Posterior vena cava (tissue), 2 donors: Measurements from ENCODE around the gene CDO1. TPM values are rescaled to one million over a fixed set of nuclear protein-coding genes. Genes with fewer than 3 reads are reported as not detected.

ENCODE experiments used
- DNase-seq: peaks from one replicate; pipeline ENCODE4 v3.0.0-alpha.2; 2020; ENCODE audit warnings: low spot score
- intact Hi-C, 2 donors: fragments of 100-400 bp; cut with DNase I; formaldehyde crosslinking; loops; one replicate each; pipeline versions ENCODE4 v1.14.1 to v1.14.2; 2022 to 2023
- total RNA-seq, 2 donors: library from RNA; stranded (reverse); fragmentation: NEBNext Ultra II Directional; extraction: Animal tissue kit (Norgen Biotek cat#: 25700); gene quantifications; one replicate each; pipeline ENCODE4 v1.2.1, GENCODE V29; 2021
- donor health status: DM: yes; HTN: yes; CAD: no.
- donor health status: DM: yes; HTN: yes; CAD: no.

Gene CDO1
- total RNA-seq, 2 donors from 2014 or later = 4.1 to 6.4 TPM

DNA sequence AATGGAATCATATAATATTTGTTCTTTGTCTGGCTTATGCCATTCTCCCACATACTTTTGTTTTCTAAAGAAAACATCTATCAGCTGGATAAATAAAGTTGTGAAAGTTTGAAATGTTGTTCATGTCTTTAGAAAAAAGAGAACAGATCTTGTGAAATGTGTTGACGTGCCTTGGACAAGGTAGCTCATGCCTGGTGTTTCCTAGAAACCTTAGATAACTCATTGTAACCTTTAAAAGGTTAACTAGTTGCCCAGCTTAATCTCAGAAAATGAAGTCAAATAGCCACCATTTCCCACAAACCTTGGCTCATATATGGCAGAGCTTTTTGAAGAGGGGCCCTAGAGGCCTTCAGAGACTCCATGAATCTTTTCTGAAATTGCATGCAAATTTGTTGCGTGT, 15.3 kb downstream of the CDO1 start:
- DNase-seq = no peak
- intact Hi-C loops = no loop called here

- intact Hi-C loops = no loop called here
- no peak for DNase-seq
Measured at GRCh38 chr5:115800108-115800507, 16.4 kb downstream of the CDO1 start.

DNA sequence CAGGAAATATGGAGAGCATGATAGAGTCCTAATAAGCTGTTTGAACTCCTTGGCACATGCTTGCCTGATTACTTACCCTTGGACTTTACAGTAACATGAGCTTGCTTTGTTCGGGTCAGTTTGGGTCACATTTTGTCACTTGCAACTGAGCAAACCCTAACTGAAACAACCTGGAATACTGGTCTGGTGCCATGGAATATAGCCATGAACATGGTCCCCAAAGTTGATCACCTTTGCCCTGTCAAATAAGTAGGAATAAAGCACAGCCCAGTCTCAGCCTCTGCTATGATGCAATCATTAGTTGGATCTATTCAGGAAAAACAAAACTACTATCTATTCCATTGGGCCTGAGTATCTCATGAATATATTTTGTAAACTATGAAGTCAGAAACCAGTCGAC, 18.2 kb downstream of the CDO1 start:
- intact Hi-C loops = no loop called here
- no peak for DNase-seq

DNA sequence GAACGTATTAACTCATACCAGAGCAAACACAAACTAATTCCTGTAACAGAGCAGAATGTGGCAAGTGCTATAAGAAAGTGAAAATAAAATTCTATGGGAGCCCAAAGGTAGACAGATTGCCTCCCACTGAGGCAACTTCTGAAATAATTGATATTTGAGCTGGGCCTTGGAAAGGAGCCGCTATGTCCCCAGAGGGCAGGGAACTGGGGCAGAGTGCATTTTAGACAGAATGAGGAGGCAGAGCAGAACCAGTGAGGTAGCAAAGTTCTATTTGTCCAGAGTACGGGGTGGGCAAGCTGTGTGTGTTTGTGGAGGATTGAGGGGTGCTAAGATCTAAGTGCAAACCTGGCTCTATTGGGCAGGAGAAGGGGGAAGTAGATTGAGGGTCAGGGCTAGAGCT, 19.8 kb downstream of the CDO1 start:
- DNase-seq = no peak
- intact Hi-C loops = no loop called here

DNA sequence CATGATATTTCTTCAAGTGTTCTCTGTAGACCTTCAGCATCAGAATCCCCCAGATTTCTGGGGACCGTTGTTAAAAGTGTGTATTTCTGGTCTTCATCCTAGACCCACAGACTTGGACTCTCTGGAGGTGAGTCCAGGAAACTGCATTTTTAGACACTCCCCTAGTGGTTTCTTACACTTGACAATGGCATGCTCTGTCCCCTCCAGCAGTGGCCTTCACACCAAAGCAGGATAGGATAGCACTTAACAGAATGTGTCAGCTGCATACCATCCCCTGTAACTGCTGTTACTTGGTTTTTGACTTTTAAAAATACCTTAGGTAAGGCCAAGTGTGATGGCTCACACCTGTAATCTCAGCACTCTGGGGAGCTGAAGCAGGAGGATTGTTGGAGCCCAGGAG, 20.8 kb downstream of the CDO1 start:
- intact Hi-C loops = no loop called here

GRCh38 chr5:115788440-115788839, 28.0 kb downstream of the CDO1 start:
- intact Hi-C loops = no loop called here

More for the DNA sequence above, 20.8 kb downstream of the CDO1 start:
- no peak for DNase-seq

DNA sequence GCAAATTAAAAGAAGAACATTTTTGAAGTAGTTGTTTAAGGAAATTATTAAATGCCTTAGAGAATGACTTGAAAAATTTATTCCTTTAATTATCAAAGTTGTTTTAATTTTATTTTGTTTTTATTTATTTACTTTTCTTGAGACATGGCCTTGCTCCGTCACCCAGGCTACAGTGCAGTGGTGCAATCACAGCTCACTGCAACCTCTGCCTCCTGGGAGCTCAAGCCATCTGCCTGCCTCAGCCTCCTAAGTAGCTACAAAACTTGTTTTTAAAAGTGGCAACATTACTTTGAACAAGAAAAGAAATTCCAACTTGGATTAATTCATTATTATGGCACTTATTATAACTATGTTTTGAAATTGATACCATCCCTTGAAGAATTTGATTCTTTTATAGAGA, 29.0 kb downstream of the CDO1 start:
- intact Hi-C loops = no loop called here
- no peak for DNase-seq

More at GRCh38 chr5:115788440-115788839, 28.0 kb downstream of the CDO1 start:
- DNase-seq = no peak

GRCh38 chr5:115785381-115786065, 30.9 kb downstream of the CDO1 start:
- no peak for DNase-seq
- intact Hi-C loops = no loop called here

GRCh38 chr5:115778417-115778816, 38.0 kb downstream of the CDO1 start:
- intact Hi-C loops = no loop called here
- no peak for DNase-seq

DNA sequence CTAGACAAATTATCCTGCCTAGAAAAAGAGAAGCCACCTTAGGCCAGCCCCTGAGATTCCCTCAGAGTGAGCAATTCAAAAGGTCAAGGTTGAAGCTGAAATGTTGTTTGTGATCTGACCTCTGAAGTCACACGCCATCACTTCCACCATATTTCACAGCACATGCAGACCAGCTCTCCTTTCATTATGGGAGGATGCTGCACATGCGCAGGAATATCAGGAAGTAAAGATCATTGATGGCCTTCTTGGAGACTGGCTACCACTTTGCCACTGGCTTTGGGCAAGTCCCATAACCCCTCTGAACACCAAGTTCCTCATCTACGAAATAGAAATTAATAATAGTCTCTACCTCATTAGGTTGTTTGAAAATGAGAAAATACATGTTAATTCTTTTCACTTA, 39.5 kb downstream of the CDO1 start:
- intact Hi-C loops = no loop called here
- no peak for DNase-seq

GRCh38 chr5:115775999-115776398, 40.5 kb downstream of the CDO1 start:
- DNase-seq = no peak

DNA sequence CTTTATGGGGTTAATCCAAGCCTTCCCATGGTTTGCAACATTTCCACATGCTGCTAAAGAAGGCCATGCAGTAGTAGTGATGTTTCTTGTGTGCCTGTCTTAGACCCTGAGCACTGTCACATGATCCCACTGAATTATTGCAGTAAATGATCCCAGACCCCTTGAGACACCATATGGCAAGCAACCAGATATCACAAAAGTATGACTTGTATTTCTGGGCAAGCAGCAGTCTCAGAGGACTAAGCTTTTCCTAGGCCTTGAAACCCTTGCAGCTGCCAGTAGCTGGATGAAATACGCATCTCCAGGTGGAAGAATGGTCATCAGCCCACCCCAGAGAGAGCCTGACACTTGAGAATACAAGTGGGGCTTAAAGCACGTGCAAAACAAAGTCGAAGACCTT, 41.8 kb downstream of the CDO1 start:
- intact Hi-C loops = no loop called here

More at GRCh38 chr5:115775999-115776398, 40.5 kb downstream of the CDO1 start:
- intact Hi-C loops = no loop called here

DNA sequence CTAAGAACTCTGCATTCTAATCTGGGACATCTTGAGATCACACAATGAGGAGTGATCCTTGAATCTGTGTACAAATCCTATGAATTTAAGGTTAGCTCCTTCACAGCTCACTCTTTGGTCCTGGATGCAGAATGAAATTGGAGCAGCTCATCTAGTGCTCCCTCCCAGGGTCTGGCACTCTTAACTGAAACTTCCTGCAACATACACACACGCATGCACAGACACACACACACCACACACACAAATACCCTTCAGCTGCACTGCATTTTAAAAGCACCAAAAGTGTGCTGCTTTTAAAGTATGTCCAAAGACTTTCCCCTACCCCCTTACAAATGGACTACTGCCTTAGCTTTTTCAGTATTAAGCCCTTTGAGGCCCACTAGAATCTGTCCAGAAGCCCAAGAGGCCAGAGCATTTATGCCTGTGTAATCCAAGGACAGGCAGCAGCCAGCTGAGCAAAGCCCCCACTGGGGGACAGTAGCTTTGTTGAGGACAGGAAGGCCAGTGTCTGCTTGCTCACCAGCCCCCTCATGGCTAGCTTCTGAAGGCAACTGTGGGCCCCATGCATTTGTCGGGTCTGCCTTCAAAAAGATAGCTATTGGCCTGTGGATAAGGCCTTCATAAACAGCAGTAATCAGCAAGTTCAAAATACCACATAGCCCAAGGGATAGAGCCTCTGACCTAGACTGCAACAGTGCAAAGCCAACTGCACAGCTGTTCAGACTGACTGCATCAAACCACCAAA, 43.6 kb downstream of the CDO1 start:
- no peak for DNase-seq
- intact Hi-C loops = no loop called here

More for the DNA sequence above, 41.8 kb downstream of the CDO1 start:
- DNase-seq = no peak

- intact Hi-C loops = no loop called here
- DNase-seq = no peak
Measured at GRCh38 chr5:115770466-115770865, 46.0 kb downstream of the CDO1 start.

GRCh38 chr5:115767424-115767823, 49.0 kb downstream of the CDO1 start:
- intact Hi-C loops = no loop called here
- DNase-seq = no peak

GRCh38 chr5:115766608-115767007, 49.9 kb downstream of the CDO1 start:
- DNase-seq = no peak
- intact Hi-C loops = no loop called here

- intact Hi-C loops = loop anchor here in 1 of 2 donors (10.0 kb wide), 1 partner anchor 196 kb away; no protein-coding TSS in a partner anchor
- DNase-seq = no peak
Measured at GRCh38 chr5:115758356-115758755, 58.1 kb downstream of the CDO1 start.

DNA sequence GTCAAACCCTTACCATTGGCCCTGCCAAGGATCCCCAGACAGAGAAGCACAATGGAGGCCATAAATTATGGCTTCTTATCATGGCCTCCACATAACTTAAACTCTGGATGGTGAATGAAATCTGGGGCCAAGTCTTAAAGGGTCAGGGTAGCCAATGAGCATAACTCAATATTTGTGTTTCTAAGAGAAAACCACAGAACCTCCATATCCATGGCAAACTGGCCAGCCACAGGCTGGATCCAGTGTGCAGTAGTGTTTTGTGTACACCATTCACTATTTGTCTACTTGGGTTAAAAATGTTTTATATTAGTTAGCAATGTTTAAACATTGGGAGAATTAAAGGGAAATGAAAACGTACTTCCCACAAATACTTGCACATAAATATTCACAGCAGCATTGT, 60.8 kb downstream of the CDO1 start:
- DNase-seq = no peak
- intact Hi-C loops = loop anchor here in 1 of 2 donors (10.0 kb wide), 1 partner anchor 199 kb away; no protein-coding TSS in a partner anchor
